ENCODE data around the gene PLD4. TPM values are rescaled to one million over a fixed set of nuclear protein-coding genes. Genes with fewer than 3 reads are reported as not detected.

The PLD4 gene
- total RNA-seq, 2 donors from 2014 or later = not detected

DNA sequence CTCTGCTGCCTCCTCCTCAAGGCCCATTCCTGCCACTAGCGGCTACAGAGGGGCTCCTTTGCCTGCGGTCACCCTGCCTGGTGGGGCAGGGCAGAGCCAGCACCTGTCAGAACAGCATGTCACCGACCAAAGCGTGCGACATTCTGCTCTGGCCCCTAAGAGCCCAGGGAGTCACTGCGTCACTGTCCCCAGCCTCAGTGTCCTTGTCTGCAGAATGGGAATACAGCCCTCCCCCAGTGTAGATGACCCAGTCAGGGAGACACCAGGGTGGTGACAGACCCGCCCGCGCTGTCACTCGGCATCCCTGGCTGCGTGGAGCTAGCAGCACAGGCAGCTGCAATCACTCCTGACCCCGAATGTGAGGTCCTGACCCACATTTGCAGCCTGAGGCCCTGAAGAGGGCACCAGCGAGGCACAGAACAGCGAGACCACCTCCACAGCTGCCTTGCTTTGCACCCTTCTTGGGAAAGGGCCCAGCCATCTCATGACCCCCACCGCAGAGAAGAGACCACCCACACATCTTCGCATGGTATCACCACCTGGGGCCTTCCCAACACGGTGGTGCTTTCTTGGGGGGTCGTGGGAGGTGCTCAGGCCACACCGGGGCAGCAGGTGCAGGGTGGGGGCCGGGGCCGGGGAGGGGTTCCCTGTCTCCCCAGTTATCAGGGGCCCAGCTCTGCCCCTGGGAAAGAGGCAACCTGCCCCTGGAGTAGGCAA lies 51.0 kb downstream of the PLD4 start:
- no peak overlapping the region for H3K27ac ChIP-seq (ENCODE audit: low read depth, low read length)
- no peaks in the 10 kb centered on the region for H3K9me3 Mint-ChIP-seq
- no peaks in the 10 kb centered on the region for H3K36me3 ChIP-seq (ENCODE audit: control insufficient read depth, insufficient read depth, low read length)
- H3K27me3 Mint-ChIP-seq (ENCODE audit: insufficient read depth) = peaks cover 44% of the 10 kb centered on the region
- H3K27me3 ChIP-seq (ENCODE audit: control insufficient read depth, insufficient read depth, low read length, poor library complexity, severe bottlenecking) = peaks cover 36% of the 10 kb centered on the region
- no peaks in the 10 kb centered on the region for H3K36me3 Mint-ChIP-seq (ENCODE audit: low read depth)
- H3K9ac ChIP-seq (ENCODE audit: extremely low read depth, low read length, poor library complexity, severe bottlenecking) = no peak overlapping the region
- 62 to 70% methylated on average over 12 to 21 of the region's 21 CpGs for WGBS, 2 experiments (ENCODE audit: insufficient coverage in 1 of 2, insufficient read length in 1 of 2)
- TF ChIP-seq CTCF (conservative IDR thresholded peaks at IDR 0.05) = no peak
- no peaks in the 10 kb centered on the region for H3K4me1 ChIP-seq (ENCODE audit: control insufficient read depth, insufficient read depth, low read length)
- peaks cover 3% of the 10 kb centered on the region for H3K4me1 Mint-ChIP-seq
- peak; percentile 81 for DNase-seq
- H3K4me3 Mint-ChIP-seq = no peak overlapping the region
- no peak overlapping the region for H3K4me3 ChIP-seq (ENCODE audit: low read length)
- H3K9me3 ChIP-seq (ENCODE audit: control insufficient read depth, low read length) = no peaks in the 10 kb centered on the region
- no peak overlapping the region for H3K27ac Mint-ChIP-seq

GRCh38 chr14:104976198-104977007 lies 51.7 kb downstream of the PLD4 start:
- Mint-ChIP-seq H3K4me3 (no peak overlapping the region), H3K36me3 (ENCODE audit: low read depth) (no peaks in the 10 kb centered on the region), H3K27ac (no peak overlapping the region), H3K4me1 (peaks cover 3% of the 10 kb centered on the region), H3K27me3 (ENCODE audit: insufficient read depth) (peaks cover 51% of the 10 kb centered on the region), H3K9me3 (no peaks in the 10 kb centered on the region)
- DNase-seq = peak; percentile 92
- Histone ChIP-seq H3K4me1 (ENCODE audit: control insufficient read depth, insufficient read depth, low read length) (no peaks in the 10 kb centered on the region), H3K9me3 (ENCODE audit: control insufficient read depth, low read length) (no peaks in the 10 kb centered on the region), H3K4me3 (ENCODE audit: low read length) (no peak overlapping the region), H3K27ac (ENCODE audit: low read depth, low read length) (no peak overlapping the region), H3K36me3 (ENCODE audit: control insufficient read depth, insufficient read depth, low read length) (no peaks in the 10 kb centered on the region), H3K9ac (ENCODE audit: extremely low read depth, low read length, poor library complexity, severe bottlenecking) (no peak overlapping the region), H3K27me3 (ENCODE audit: control insufficient read depth, insufficient read depth, low read length, poor library complexity, severe bottlenecking) (peaks cover 36% of the 10 kb centered on the region)
- TF ChIP-seq CTCF (conservative IDR thresholded peaks at IDR 0.05) = peak; percentile 96
- 61 to 65% methylated on average over 20 to 21 of the region's 21 CpGs for WGBS, 2 experiments (ENCODE audit: insufficient coverage in 1 of 2, insufficient read length in 1 of 2)

GRCh38 chr14:104977008-104977680 lies 52.5 kb downstream of the PLD4 start:
- Mint-ChIP-seq H3K27ac (no peak overlapping the region), H3K9me3 (no peaks in the 10 kb centered on the region), H3K36me3 (ENCODE audit: low read depth) (no peaks in the 10 kb centered on the region), H3K4me1 (peaks cover 3% of the 10 kb centered on the region), H3K4me3 (peak overlapping the region; percentile 68), H3K27me3 (ENCODE audit: insufficient read depth) (peaks cover 55% of the 10 kb centered on the region)
- Histone ChIP-seq H3K9me3 (ENCODE audit: control insufficient read depth, low read length) (no peaks in the 10 kb centered on the region), H3K36me3 (ENCODE audit: control insufficient read depth, insufficient read depth, low read length) (no peaks in the 10 kb centered on the region), H3K4me1 (ENCODE audit: control insufficient read depth, insufficient read depth, low read length) (no peaks in the 10 kb centered on the region), H3K9ac (ENCODE audit: extremely low read depth, low read length, poor library complexity, severe bottlenecking) (no peak overlapping the region), H3K27ac (ENCODE audit: low read depth, low read length) (no peak overlapping the region), H3K4me3 (ENCODE audit: low read length) (peak overlapping the region; percentile 77), H3K27me3 (ENCODE audit: control insufficient read depth, insufficient read depth, low read length, poor library complexity, severe bottlenecking) (peaks cover 36% of the 10 kb centered on the region)
- 73 to 94% methylated on average over 2 to 11 of the region's 11 CpGs for WGBS, 2 experiments (ENCODE audit: insufficient coverage in 1 of 2, insufficient read length in 1 of 2)
- no peak for TF ChIP-seq CTCF (conservative IDR thresholded peaks at IDR 0.05)
- no peak for DNase-seq
